ENCODE data around the gene TNC. TPM values are rescaled to one million over a fixed set of nuclear protein-coding genes. Genes with fewer than 3 reads are reported as not detected.

TNC gene
- total RNA-seq, 1 donor from 2014 or later, result 95.2 TPM

- no peak for TF ChIP-seq CTCF (conservative IDR thresholded peaks at IDR 0.05)
- no peaks in the 10 kb centered on the region for H3K9me3 Mint-ChIP-seq
- peaks cover 5% of the 10 kb centered on the region for H3K36me3 Mint-ChIP-seq
- H3K27ac Mint-ChIP-seq, result no peak overlapping the region
- H3K4me3 Mint-ChIP-seq, result no peak overlapping the region
- no peak for DNase-seq (ENCODE audit: extremely low spot score, unreplicated experiment)
- no peaks in the 10 kb centered on the region for H3K27me3 Mint-ChIP-seq
- H3K4me1 Mint-ChIP-seq (ENCODE audit: unreplicated experiment), result peaks cover 5% of the 10 kb centered on the region
Measured at GRCh38 chr9:115084157-115084556, 33.8 kb downstream of the TNC start.

GRCh38 chr9:115080242-115080641 is 37.7 kb downstream of the TNC start:
- Mint-ChIP-seq H3K27me3 (no peaks in the 10 kb centered on the region), H3K27ac (peak overlapping the region; percentile 59), H3K4me3 (no peak overlapping the region), H3K4me1 (ENCODE audit: unreplicated experiment) (no peaks in the 10 kb centered on the region), H3K9me3 (no peaks in the 10 kb centered on the region), H3K36me3 (peaks cover 13% of the 10 kb centered on the region)
- no peak for TF ChIP-seq CTCF (conservative IDR thresholded peaks at IDR 0.05)
- DNase-seq (ENCODE audit: extremely low spot score, unreplicated experiment), result no peak

- Mint-ChIP-seq H3K4me3 (no peak overlapping the region), H3K27me3 (no peaks in the 10 kb centered on the region), H3K9me3 (no peaks in the 10 kb centered on the region), H3K4me1 (ENCODE audit: unreplicated experiment) (no peaks in the 10 kb centered on the region), H3K27ac (no peak overlapping the region), H3K36me3 (peaks cover 16% of the 10 kb centered on the region)
- no peak for DNase-seq (ENCODE audit: extremely low spot score, unreplicated experiment)
- no peak for TF ChIP-seq CTCF (conservative IDR thresholded peaks at IDR 0.05)
Measured at GRCh38 chr9:115079156-115079555, 38.8 kb downstream of the TNC start.

GRCh38 chr9:115073456-115073855 is 44.5 kb downstream of the TNC start:
- DNase-seq (ENCODE audit: extremely low spot score, unreplicated experiment), result no peak
- Mint-ChIP-seq H3K36me3 (peaks cover 15% of the 10 kb centered on the region), H3K4me1 (ENCODE audit: unreplicated experiment) (no peaks in the 10 kb centered on the region), H3K4me3 (no peak overlapping the region), H3K27ac (no peak overlapping the region), H3K27me3 (peaks cover 12% of the 10 kb centered on the region), H3K9me3 (no peaks in the 10 kb centered on the region)
- no peak for TF ChIP-seq CTCF (conservative IDR thresholded peaks at IDR 0.05)

- H3K27ac Mint-ChIP-seq, result no peak overlapping the region
- H3K36me3 Mint-ChIP-seq, result peaks cover 11% of the 10 kb centered on the region
- H3K4me3 Mint-ChIP-seq, result no peak overlapping the region
- no peak for TF ChIP-seq CTCF (conservative IDR thresholded peaks at IDR 0.05)
- H3K4me1 Mint-ChIP-seq (ENCODE audit: unreplicated experiment), result no peaks in the 10 kb centered on the region
- peaks cover 12% of the 10 kb centered on the region for H3K27me3 Mint-ChIP-seq
- no peaks in the 10 kb centered on the region for H3K9me3 Mint-ChIP-seq
- no peak for DNase-seq (ENCODE audit: extremely low spot score, unreplicated experiment)
Measured at GRCh38 chr9:115071176-115071575, 46.8 kb downstream of the TNC start.

GRCh38 chr9:115069771-115070170 is 48.2 kb downstream of the TNC start:
- Mint-ChIP-seq H3K27ac (no peak overlapping the region), H3K36me3 (peaks cover 14% of the 10 kb centered on the region), H3K4me1 (ENCODE audit: unreplicated experiment) (no peaks in the 10 kb centered on the region), H3K9me3 (no peaks in the 10 kb centered on the region), H3K27me3 (peaks cover 12% of the 10 kb centered on the region), H3K4me3 (no peak overlapping the region)
- TF ChIP-seq CTCF (conservative IDR thresholded peaks at IDR 0.05), result no peak
- no peak for DNase-seq (ENCODE audit: extremely low spot score, unreplicated experiment)

Measured in type B pancreatic cell (in vitro differentiated cells).